Skeletal muscle satellite cell (primary cell): ENCODE measurements around the gene C2orf80.
A peak's percentile ranks its signal among the peaks of the same experiment; 100 is the strongest.
"Not testable (repeated sequence)": the region's sequence is repeated elsewhere in the genome, so short reads cannot be mapped to it uniquely, and the experiment has no call there.

Experiments used
- H3K27me3 ChIP-seq: 2 replicates; pipeline ENCODE4 v1.7.0; 2013; ENCODE audit warnings: low read length; ENCODE audit not compliant: control insufficient read depth, insufficient read depth
- H3K36me3 ChIP-seq: 2 replicates; pipeline ENCODE4 v1.7.0; 2013; ENCODE audit warnings: mild to moderate bottlenecking, control low read depth, low read length; ENCODE audit not compliant: insufficient read depth
- H3K4me1 ChIP-seq: 2 replicates; pipeline ENCODE4 v1.7.0; 2013; ENCODE audit warnings: low read length; ENCODE audit not compliant: control insufficient read depth, insufficient read depth
- H3K4me2 ChIP-seq: 2 replicates; pipeline ENCODE4 v1.7.0; 2013; ENCODE audit warnings: mild to moderate bottlenecking, low read length
- H3K4me3 ChIP-seq: 2 replicates; pipeline ENCODE4 v1.7.0; 2013; ENCODE audit warnings: low read length
- H3K9ac ChIP-seq: 2 replicates; pipeline ENCODE4 v1.7.0; 2013; ENCODE audit warnings: mild to moderate bottlenecking, low read depth, low read length, moderate library complexity
- H3K9me3 ChIP-seq: replicated peaks from 2 replicates; pipeline ENCODE4 v1.7.0; 2013; ENCODE audit warnings: mild to moderate bottlenecking, control low read depth, low read length

C2orf80 gene

DNA sequence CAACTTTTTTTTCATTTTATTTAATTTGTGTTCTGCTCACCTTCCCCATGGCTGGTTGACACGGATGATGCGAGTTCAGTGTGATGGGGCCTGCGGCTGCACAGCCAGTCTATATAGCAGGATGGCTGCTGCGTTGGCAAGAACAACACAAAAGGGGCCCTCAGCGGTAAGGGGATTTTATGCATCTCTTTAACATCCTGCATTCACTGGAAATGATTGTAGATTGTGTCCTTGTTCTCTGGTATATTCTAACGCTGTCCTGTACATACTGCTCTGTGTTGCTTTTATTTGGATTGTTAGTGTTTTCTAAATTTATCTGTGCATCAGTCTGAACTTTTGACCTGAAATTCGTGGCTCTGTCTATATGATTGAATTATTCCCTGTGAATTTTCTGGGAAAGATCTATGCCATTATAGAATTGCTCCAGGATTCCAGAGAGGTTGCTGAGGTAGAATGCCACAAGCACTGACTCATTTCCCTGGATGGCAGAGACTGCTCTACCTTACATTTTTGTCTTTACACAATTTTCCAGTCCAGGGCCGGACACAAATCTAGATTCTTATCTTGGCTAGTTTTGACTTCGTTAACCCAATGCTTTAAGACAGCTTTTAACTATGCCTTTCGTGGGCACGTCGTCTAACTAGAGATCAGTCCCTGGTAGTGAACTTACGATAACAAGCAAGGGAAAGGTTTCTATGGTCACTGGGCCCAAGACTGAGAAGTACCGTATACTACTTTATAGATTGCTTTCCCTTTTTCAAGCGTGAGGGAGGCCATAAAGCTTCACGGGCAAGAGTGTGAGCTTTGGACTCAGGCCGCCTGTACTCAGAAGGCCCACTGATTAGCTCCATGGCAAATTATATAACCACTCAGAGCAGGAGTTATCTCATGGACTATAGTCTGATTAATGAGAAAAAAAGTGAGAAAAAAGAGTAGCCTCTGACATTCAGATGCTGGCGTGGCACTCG lies 59.8 kb downstream of the C2orf80 start, which contains the start of gene CRYGC:
CRYGC (minus strand) TSS at position 85 of the 968 bp plus-strand sequence; CDS start at position 49, 36 bp downstream.
- no peaks in the 10 kb centered on the region for H3K4me1 ChIP-seq
- H3K9ac ChIP-seq = no peak within 1 kb of the TSS

DNA sequence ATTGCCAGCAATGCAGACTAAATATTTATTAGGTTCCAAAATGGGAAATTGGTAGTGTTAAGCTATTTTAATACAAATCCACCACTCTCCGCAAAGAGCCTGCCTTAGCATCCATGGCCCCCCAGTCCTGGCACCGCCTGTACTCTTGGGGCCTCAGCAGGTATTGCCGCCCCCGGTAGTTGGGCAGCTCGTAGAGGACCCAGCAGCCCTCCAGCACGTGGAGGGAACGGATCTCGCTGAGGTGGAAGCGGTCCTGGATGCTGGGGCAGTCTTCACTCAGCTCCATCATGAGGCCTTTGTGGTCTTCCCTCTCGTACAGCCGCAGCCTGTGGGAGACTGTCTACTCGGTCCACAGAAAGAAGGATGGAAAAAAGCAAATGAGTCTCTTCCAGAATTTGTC lies 61.7 kb downstream of the C2orf80 start:
- H3K9ac ChIP-seq = no peak overlapping the region
- H3K4me3 ChIP-seq = no peak overlapping the region
- H3K9me3 ChIP-seq = no peaks in the 10 kb centered on the region
- H3K27me3 ChIP-seq = peaks cover 17% of the 10 kb centered on the region
- H3K4me1 ChIP-seq = no peaks in the 10 kb centered on the region
- no peak overlapping the region for H3K4me2 ChIP-seq
- no peaks in the 10 kb centered on the region for H3K36me3 ChIP-seq

More for the DNA sequence above, 59.8 kb downstream of the C2orf80 start, which contains the start of gene CRYGC:
- no peak within 1 kb of the TSS for H3K4me2 ChIP-seq
- no peaks in the 10 kb centered on the region for H3K9me3 ChIP-seq
- H3K36me3 ChIP-seq = no peaks in the 10 kb centered on the region
- H3K4me3 ChIP-seq = no peak within 1 kb of the TSS
- H3K27me3 ChIP-seq = peaks cover 5% of the 10 kb centered on the region

DNA sequence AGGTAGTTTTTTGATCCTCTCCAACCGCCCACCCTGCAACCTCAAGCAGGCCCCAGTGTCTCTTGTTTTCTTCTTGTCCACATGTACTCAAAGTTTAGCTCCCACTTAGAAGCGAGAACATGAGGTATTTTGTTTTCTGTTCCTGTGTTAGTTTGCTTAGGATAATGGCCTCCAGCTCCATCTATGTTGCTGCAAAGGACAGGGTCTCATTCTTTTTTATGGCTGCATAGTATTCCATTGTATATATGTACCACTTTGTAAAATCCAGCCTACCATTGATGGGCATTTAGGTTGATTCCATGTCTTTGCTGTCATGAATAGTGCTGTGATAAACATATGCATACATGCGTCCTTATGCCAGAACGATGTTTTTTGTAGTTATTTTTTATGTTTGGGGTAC lies 62.7 kb downstream of the C2orf80 start:
- no peaks in the 10 kb centered on the region for H3K9me3 ChIP-seq
- H3K4me1 ChIP-seq = no peaks in the 10 kb centered on the region
- H3K9ac ChIP-seq = no peak overlapping the region
- H3K36me3 ChIP-seq = no peaks in the 10 kb centered on the region
- peaks cover 17% of the 10 kb centered on the region for H3K27me3 ChIP-seq
- H3K4me3 ChIP-seq = no peak overlapping the region
- no peak overlapping the region for H3K4me2 ChIP-seq

DNA sequence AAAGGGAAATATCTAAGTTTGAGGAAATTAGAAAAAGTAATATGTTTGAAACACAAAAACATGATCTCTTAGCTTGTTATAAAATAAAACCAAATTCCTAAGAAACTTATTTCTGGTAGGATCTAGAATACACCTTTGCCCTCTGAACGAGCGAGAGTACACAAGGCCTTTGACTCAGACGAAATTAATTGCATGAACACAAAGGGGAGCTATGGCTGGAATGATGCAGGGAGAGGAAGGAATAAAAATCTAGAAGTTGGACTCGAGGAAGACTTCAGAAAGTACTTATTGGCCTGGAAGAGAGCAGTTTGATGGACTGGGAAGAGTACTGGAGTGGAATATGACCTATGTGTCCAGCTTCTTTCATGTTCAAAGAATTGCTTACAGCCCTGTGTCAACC lies 64.6 kb downstream of the C2orf80 start:
- Histone ChIP-seq H3K4me1 (no peaks in the 10 kb centered on the region), H3K27me3 (peaks cover 22% of the 10 kb centered on the region), H3K4me2 (no peak overlapping the region), H3K9ac (no peak overlapping the region), H3K36me3 (no peaks in the 10 kb centered on the region), H3K9me3 (no peaks in the 10 kb centered on the region), H3K4me3 (no peak overlapping the region)

DNA sequence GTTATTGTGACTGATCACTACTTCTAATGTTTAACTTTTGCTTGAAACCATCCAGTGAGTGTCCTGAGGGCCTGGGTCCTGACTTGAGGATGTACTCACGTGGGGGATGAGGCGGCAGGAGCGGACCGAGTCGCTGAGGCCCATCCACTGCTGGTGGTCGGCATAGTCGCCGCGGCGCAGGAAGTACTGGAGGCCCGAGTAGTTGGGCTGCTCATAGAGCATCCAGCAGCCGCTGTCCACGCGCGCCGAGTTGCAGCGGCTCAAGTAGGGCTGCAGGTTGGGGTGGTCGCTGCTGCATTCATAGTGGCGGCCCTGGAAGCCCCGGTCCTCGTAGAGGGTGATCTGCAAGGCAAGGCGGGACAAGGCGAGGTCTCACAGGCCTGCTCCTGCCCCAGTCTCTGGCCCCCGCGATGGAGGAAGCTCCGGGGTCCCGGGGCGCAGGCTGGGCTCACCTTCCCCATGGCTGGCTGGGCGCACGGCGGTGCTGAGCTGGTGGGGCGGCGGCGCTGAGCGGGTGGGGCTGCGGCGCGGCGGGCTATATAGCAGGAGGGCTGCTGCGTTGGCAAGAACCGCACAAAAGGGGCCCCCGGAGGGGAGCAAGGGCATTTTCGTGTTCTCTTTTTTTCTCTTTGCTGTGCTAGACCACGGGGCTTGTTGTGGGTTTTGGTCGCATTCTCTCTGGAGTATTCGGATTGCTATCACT lies 65.7 kb downstream of the C2orf80 start, which contains the start of gene CRYGD:
CRYGD (minus strand) TSS at position 512 of the 703 bp plus-strand sequence; CDS start at position 461, 51 bp downstream.
- not testable (repeated sequence) for H3K9ac ChIP-seq, H3K36me3 ChIP-seq

DNA sequence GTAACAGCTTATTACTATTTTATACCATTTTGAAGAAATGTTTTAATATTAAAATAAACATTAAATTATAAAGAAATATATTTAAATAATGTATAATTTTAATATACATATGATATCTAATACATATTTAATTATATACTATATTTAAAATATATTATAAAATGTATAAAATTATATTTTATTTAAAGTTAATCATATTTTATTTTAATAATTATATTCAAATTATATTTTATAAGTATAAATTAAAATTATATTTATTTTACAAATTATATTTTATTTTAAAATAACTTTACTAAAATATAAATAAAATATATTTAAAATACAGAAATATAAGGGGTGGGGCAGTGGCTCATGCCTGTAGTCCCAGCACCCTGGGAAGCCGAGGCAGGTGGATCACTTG lies 67.6 kb downstream of the C2orf80 start:
- Histone ChIP-seq H3K4me2 (no peak overlapping the region), H3K4me1 (no peaks in the 10 kb centered on the region), H3K36me3 (no peaks in the 10 kb centered on the region)

More for the DNA sequence above, 65.7 kb downstream of the C2orf80 start, which contains the start of gene CRYGD:
- not testable (repeated sequence) for H3K4me1 ChIP-seq, H3K9me3 ChIP-seq
- Histone ChIP-seq H3K4me3 (peak within 1 kb of the TSS; percentile 42), H3K27me3 (peaks cover 27% of the 10 kb centered on the region), H3K4me2 (peak within 1 kb of the TSS; percentile 65)

DNA sequence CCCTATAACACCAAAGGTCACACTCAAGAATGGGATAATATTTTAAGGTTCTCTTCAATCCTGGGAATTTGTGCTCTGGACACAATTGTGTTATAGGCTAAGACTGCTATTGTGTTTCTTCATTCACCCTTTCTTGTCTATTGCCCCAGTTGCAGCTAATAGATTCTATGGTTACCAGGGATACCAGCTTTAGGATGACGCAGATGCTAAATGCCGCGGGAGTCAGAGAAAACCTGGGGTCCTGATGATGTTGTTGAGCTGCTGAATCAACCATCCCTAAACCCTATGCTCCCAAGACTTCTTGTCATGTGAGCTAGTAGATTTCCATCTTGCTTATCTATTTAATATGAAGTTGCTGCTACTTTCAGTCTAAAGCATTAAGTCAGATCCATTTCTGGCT lies 70.9 kb downstream of the C2orf80 start:
- no peak overlapping the region for H3K4me2 ChIP-seq
- no peaks in the 10 kb centered on the region for H3K9me3 ChIP-seq
- no peaks in the 10 kb centered on the region for H3K36me3 ChIP-seq
- no peaks in the 10 kb centered on the region for H3K4me1 ChIP-seq
- no peak overlapping the region for H3K4me3 ChIP-seq
- H3K9ac ChIP-seq = no peak overlapping the region
- H3K27me3 ChIP-seq = peaks cover 23% of the 10 kb centered on the region

More for the DNA sequence above, 67.6 kb downstream of the C2orf80 start:
- peaks cover 28% of the 10 kb centered on the region for H3K27me3 ChIP-seq
- no peak overlapping the region for H3K4me3 ChIP-seq
- no peak overlapping the region for H3K9ac ChIP-seq
- H3K9me3 ChIP-seq = no peaks in the 10 kb centered on the region

DNA sequence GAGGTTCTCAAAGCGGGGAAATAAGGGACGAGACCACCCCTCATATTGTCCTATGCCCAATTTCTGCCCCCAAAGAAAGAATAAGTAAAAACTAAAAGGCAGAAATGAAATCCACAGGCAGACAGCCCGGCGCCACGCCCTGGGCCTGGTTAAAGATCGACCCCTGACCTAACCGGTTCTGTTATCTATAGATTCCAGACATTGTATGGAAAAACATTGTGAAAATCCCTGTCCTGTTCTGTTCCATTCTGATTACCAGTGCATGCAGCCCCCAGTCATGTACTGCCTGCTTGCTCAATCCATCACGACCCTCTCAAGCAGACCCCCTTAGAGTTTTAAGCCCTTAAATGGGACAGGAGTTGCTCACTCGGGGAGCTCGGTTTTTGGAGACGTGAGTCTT lies 72.4 kb downstream of the C2orf80 start:
- H3K4me1 ChIP-seq, H3K9ac ChIP-seq, H3K4me3 ChIP-seq, H3K4me2 ChIP-seq, H3K36me3 ChIP-seq, H3K9me3 ChIP-seq: not testable (repeated sequence)
- H3K27me3 ChIP-seq = peaks cover 33% of the 10 kb centered on the region
